HL-60 (cell line): ENCODE results near the gene SYT7.

ENCODE experiments used
- DNase-seq, 2 experiments: peaks; one replicate each; pipeline ENCODE4 v3.0.0-alpha.2; 2010 to 2020; ENCODE audit warnings: low read depth in 1 of 2, low spot score in 1 of 2
- H3K27ac ChIP-seq: fragments of 250-450 bp; sonication (Bioruptor Pico); replicated peaks from 2 replicates; pipeline ENCODE4 v1.5.1; 2020; ENCODE audit warnings: mild to moderate bottlenecking, moderate library complexity
- H3K27me3 ChIP-seq: fragments of 250-450 bp; sonication (Bioruptor Pico); 2 replicates; pipeline ENCODE4 v1.5.1; 2021; ENCODE audit warnings: mild to moderate bottlenecking, moderate library complexity; ENCODE audit not compliant: insufficient read depth, poor library complexity, severe bottlenecking
- H3K4me3 ChIP-seq: replicated peaks from 2 replicates; pipeline ENCODE4 v1.5.1; 2011; ENCODE audit warnings: mild to moderate bottlenecking, control low read depth, low read length; ENCODE audit not compliant: insufficient read depth
- GABPA ChIP-seq: IDR thresholded peaks from 2 replicates; pipeline ENCODE4 v1.6.1; 2012; ENCODE audit warnings: low read depth
- POLR2AphosphoS5 ChIP-seq: IDR thresholded peaks from 2 replicates; pipeline ENCODE4 v1.6.1; 2012; ENCODE audit warnings: low read depth
- SPI1 ChIP-seq: IDR thresholded peaks from 2 replicates; pipeline ENCODE4 v1.6.1; 2012; ENCODE audit warnings: low read depth, mild to moderate bottlenecking, borderline replicate concordance
- TF ChIP-seq, protein P1 (sequence below): IDR thresholded peaks from one replicate; pipeline ENCODE4 v1.5.1; 2011; ENCODE audit warnings: low read length, control low read depth, inconsistent platforms; ENCODE audit not compliant: insufficient read depth
- TF ChIP-seq, protein P2 (sequence below): IDR thresholded peaks from 2 replicates; pipeline ENCODE4 v1.6.1; 2012; ENCODE audit warnings: low read depth; ENCODE audit not compliant: insufficient replicate concordance

SYT7 gene

DNA sequence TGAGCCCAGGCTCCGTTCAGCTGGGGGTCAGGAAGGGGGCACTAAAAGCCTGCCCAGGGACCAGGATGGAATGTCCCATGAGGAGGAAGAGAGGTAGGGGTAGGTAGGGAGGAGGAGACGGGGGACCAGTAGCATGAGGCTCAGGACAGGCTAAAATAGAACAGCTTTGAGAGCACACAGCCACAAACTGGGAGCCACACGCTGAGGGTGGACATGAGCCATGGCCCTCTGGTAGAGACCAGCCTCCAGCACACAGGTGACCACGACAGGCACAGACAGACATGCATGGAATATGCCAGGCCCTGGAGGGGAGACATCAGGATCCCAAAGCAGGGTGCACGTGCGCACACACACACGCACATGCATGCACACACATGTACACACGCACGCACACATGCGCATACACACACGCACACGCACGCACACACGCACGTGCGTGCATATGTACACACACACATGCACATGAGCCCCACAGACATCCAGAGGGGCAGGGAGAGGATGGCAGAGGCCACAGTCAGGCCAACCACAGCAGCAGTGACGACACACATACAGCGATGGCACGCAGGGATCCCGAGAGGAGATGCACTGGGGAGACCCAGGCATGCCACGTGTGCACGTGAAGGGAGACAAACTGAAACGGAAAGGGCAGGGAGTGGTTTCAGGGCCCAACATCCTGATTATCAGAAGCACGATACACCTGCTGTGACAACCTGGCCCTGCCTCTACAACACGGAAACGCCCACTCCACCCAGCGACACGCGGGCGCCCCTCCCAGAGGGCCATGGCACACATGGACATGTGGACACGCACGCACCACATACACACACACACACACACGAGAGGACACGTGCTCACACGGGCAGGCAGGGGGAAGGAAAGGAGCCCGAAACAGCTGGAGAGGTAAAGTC lies 46.6 kb downstream of the SYT7 start:
- TF ChIP-seq, protein P1, sequence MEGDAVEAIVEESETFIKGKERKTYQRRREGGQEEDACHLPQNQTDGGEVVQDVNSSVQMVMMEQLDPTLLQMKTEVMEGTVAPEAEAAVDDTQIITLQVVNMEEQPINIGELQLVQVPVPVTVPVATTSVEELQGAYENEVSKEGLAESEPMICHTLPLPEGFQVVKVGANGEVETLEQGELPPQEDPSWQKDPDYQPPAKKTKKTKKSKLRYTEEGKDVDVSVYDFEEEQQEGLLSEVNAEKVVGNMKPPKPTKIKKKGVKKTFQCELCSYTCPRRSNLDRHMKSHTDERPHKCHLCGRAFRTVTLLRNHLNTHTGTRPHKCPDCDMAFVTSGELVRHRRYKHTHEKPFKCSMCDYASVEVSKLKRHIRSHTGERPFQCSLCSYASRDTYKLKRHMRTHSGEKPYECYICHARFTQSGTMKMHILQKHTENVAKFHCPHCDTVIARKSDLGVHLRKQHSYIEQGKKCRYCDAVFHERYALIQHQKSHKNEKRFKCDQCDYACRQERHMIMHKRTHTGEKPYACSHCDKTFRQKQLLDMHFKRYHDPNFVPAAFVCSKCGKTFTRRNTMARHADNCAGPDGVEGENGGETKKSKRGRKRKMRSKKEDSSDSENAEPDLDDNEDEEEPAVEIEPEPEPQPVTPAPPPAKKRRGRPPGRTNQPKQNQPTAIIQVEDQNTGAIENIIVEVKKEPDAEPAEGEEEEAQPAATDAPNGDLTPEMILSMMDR: no peak
- TF ChIP-seq SPI1: no peak
- TF ChIP-seq, protein P2, sequence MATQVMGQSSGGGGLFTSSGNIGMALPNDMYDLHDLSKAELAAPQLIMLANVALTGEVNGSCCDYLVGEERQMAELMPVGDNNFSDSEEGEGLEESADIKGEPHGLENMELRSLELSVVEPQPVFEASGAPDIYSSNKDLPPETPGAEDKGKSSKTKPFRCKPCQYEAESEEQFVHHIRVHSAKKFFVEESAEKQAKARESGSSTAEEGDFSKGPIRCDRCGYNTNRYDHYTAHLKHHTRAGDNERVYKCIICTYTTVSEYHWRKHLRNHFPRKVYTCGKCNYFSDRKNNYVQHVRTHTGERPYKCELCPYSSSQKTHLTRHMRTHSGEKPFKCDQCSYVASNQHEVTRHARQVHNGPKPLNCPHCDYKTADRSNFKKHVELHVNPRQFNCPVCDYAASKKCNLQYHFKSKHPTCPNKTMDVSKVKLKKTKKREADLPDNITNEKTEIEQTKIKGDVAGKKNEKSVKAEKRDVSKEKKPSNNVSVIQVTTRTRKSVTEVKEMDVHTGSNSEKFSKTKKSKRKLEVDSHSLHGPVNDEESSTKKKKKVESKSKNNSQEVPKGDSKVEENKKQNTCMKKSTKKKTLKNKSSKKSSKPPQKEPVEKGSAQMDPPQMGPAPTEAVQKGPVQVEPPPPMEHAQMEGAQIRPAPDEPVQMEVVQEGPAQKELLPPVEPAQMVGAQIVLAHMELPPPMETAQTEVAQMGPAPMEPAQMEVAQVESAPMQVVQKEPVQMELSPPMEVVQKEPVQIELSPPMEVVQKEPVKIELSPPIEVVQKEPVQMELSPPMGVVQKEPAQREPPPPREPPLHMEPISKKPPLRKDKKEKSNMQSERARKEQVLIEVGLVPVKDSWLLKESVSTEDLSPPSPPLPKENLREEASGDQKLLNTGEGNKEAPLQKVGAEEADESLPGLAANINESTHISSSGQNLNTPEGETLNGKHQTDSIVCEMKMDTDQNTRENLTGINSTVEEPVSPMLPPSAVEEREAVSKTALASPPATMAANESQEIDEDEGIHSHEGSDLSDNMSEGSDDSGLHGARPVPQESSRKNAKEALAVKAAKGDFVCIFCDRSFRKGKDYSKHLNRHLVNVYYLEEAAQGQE: no peak
- no peak for TF ChIP-seq GABPA
- no peak for TF ChIP-seq POLR2AphosphoS5

DNA sequence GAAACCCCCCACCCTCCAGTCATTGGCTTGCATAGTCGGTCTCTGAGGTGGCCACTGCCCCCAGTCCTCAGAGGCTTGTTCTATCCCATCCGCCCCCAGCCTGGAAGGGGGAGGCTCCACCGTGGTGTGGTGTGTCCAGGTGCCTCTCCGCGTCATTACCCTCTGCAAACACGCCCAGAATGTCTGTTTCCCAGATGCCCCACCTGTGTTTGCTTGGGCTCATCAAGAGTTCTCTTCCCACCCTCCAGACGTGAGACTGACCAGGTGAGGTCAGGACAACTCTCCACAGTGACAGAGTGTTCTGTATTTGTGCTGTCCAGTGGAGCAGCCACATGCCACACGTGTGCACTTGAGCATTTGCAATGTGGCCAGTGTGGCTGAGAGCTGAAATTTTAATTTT lies 47.5 kb downstream of the SYT7 start:
- DNase-seq: no peak
- H3K27me3 ChIP-seq: peaks cover 5% of the 10 kb centered on the region

More for the DNA sequence above, 46.6 kb downstream of the SYT7 start:
- no peak overlapping the region for H3K27ac ChIP-seq
- no peak overlapping the region for H3K4me3 ChIP-seq
- H3K27me3 ChIP-seq: peaks cover 4% of the 10 kb centered on the region
- no peak for DNase-seq

DNA sequence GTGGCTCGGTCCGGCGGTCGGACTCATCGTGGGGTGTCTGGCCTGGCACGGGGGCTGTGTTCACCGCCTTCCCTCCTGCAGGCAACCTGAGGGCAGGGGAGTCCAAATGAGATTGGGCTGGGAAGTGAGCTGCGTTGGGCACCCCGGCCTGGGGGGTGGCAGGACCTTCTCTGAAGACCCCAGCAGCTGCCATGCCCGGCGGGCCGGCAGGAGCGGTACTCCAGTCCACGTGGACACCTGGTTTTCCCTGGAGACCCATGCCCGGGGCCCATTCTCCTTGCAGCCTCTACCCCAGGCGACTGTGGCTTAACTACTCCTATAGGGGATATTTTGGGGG lies 47.9 kb downstream of the SYT7 start:
- TF ChIP-seq, protein P1: no peak
- TF ChIP-seq SPI1 (no peak), POLR2AphosphoS5 (no peak), GABPA (no peak)
- TF ChIP-seq, protein P2: no peak
- H3K27ac ChIP-seq: no peak overlapping the region
- DNase-seq: no peak
- peaks cover 5% of the 10 kb centered on the region for H3K27me3 ChIP-seq
- H3K4me3 ChIP-seq: no peak overlapping the region

More for the DNA sequence above, 47.5 kb downstream of the SYT7 start:
- TF ChIP-seq GABPA (no peak), SPI1 (no peak), POLR2AphosphoS5 (no peak)
- TF ChIP-seq, protein P2: no peak
- TF ChIP-seq, protein P1: no peak
- H3K27ac ChIP-seq: no peak overlapping the region
- H3K4me3 ChIP-seq: no peak overlapping the region
